Measurements from ENCODE around the gene ATP2B1.

- TF ChIP-seq POLR2A (IDR thresholded peaks at IDR 0.05) (no peak), CTCF (IDR thresholded peaks at IDR 0.05) (no peak)
These were observed 1.5 kb downstream of the ATP2B1 start for GRCh38 chr12:89706986-89707702.
